ENCODE data around the gene FAM170A.

The FAM170A gene

GRCh38 chr5:119614838-119615237 is 14.5 kb upstream of the FAM170A start:
- TF ChIP-seq, protein P1, sequence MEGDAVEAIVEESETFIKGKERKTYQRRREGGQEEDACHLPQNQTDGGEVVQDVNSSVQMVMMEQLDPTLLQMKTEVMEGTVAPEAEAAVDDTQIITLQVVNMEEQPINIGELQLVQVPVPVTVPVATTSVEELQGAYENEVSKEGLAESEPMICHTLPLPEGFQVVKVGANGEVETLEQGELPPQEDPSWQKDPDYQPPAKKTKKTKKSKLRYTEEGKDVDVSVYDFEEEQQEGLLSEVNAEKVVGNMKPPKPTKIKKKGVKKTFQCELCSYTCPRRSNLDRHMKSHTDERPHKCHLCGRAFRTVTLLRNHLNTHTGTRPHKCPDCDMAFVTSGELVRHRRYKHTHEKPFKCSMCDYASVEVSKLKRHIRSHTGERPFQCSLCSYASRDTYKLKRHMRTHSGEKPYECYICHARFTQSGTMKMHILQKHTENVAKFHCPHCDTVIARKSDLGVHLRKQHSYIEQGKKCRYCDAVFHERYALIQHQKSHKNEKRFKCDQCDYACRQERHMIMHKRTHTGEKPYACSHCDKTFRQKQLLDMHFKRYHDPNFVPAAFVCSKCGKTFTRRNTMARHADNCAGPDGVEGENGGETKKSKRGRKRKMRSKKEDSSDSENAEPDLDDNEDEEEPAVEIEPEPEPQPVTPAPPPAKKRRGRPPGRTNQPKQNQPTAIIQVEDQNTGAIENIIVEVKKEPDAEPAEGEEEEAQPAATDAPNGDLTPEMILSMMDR (IDR thresholded peaks at IDR 0.05; ENCODE audit: extremely low read depth, insufficient read depth, missing control alignments) = no peak
- in situ Hi-C loops (cut with MboI; ENCODE audit: low pct_unique_long_range_greater_than_20kb, low sequenced_read_pairs, unreplicated experiment) = no loop called here
- DNase-seq (ENCODE audit: low spot score) = no peak

DNA sequence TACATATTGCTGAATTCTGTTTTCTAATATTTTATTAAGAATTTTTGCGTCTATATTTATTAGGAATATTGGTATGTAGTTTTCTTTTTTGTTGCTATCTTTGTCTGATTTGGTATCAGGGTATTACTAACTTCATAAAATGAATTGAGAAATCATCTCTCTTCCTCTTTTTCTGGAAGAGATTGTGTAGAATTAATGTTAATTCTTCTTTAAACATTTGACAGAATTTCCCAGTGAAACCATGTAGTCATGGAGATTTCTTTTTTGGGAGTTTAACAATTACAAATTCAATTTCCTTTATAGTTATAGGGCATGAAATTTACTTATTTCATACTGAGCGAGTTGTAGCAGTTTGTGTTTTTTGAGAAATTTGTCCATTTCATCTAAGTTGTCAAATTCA is 3.3 kb upstream of the FAM170A start:
- TF ChIP-seq, protein P1 (IDR thresholded peaks at IDR 0.05; ENCODE audit: extremely low read depth, insufficient read depth, missing control alignments) = no peak
- in situ Hi-C loops (cut with MboI; ENCODE audit: low pct_unique_long_range_greater_than_20kb, low sequenced_read_pairs, unreplicated experiment) = no loop called here
- no peak for DNase-seq (ENCODE audit: low spot score)

- TF ChIP-seq, protein P1 (IDR thresholded peaks at IDR 0.05; ENCODE audit: extremely low read depth, insufficient read depth, missing control alignments) = no peak
- DNase-seq (ENCODE audit: low spot score) = no peak
- in situ Hi-C loops (cut with MboI; ENCODE audit: low pct_unique_long_range_greater_than_20kb, low sequenced_read_pairs, unreplicated experiment) = no loop called here
These were observed 1.5 kb downstream of the FAM170A start for GRCh38 chr5:119630752-119631440.

DNA sequence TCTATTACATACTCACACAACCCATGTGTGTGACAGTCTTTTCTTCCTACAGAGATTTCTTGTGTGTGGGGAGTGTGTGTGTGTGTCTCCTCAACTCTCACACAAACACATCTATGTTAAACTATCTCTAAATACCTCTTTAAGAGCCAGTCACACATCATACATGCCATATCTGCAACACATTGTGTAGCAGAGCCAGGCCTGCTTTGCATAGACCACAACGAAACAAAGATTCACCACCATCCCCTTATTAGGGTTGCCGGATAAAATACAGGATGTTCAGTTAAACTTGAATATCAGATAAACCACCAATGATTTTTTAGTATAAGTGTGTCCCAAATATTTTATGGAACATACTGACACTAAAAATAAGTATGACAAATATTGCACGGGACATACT is 2.3 kb downstream of the FAM170A start:
- DNase-seq (ENCODE audit: low spot score) = no peak
- TF ChIP-seq, protein P1 (IDR thresholded peaks at IDR 0.05; ENCODE audit: extremely low read depth, insufficient read depth, missing control alignments) = no peak
- in situ Hi-C loops (cut with MboI; ENCODE audit: low pct_unique_long_range_greater_than_20kb, low sequenced_read_pairs, unreplicated experiment) = no loop called here

GRCh38 chr5:119651486-119651885 is 22.1 kb downstream of the FAM170A start:
- DNase-seq (ENCODE audit: low spot score) = no peak
- TF ChIP-seq, protein P1 (IDR thresholded peaks at IDR 0.05; ENCODE audit: extremely low read depth, insufficient read depth, missing control alignments) = no peak
- in situ Hi-C loops (cut with MboI; ENCODE audit: low pct_unique_long_range_greater_than_20kb, low sequenced_read_pairs, unreplicated experiment) = no loop called here

DNA sequence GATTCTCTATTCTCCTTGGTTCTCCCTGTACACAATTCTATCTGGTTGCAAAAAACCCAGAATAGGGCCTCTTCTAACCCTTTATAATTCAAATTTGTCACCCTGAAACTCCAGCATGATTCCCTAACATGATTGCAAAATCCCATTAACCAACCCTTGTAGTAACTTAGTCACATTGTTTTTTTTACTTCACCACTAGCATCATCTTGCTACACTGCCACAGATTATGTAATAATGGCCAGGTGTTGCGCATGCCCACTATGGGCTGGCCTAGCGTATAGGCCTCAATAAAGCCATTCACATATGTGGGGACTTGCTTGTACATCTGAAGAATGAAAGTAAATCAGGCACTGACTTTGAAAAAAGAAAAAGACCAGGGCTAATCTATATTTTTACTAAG is 25.7 kb downstream of the FAM170A start:
- in situ Hi-C loops (cut with MboI; ENCODE audit: low pct_unique_long_range_greater_than_20kb, low sequenced_read_pairs, unreplicated experiment) = no loop called here
- TF ChIP-seq, protein P1 (IDR thresholded peaks at IDR 0.05; ENCODE audit: extremely low read depth, insufficient read depth, missing control alignments) = no peak
- DNase-seq (ENCODE audit: low spot score) = no peak
